Epidermal melanocyte (primary cell): ENCODE results near the gene MRTFA.

Experiments
- DNase-seq: peaks from one replicate; pipeline ENCODE4 v3.0.0; 2011; ENCODE audit warnings: low spot score; ENCODE audit not compliant: insufficient read length

Gene MRTFA

DNA sequence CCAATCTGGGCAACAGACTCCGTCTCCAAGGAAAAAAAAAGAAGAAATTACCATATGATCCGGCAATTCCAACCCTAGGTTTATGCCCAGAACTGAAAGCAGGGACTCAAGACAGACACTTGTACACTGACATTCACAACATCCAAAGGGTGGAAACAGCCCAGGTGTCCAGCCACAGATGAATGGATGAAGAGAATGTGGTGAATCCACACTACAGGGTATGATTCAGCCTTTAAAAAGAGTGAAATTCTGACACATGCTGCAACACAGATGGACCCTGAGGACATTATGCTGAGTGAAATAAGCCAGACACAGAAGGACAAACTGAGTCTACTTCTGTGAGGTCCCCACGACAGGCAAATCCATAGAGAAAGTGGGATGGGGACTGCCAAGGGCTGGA lies 222.2 kb downstream of the MRTFA start:
- no peak for DNase-seq

DNA sequence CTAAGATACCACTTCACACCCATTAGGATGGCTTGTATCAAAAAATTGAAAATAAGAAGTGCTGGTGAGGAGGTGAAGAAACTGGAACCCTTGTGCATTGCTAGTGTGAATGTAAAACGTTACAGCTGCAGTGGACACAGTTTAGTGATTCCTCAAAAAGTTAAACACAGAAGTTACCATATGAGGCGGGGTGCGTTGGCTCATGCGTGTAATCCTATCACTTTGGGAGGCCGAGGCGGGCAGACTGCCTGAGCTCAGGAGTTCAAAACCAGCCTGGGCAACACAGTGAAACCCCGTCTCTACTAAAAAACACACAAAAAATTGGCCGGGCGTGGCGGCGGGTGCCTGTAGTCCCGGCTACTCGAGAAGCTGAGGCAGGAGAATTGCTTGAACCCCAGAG lies 222.6 kb downstream of the MRTFA start:
- DNase-seq: no peak

DNA sequence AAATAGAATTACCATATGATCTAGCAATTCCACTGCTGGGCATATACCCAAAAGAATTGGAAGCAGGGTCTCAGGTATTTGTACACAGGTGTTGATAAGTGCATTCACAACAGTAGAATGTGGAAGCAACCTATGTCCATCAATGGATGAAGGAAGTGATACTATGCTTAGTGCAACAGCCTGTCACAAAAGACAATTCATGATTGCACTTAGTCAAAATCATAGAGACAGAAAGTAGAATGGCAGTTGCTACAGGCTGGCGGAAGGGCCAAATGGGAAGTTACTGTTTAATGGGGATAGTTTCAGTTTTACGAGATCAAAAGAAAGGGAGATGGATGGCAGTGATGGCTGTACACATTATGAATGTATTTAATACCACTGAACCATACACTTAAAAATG lies 224.1 kb downstream of the MRTFA start:
- no peak for DNase-seq

DNA sequence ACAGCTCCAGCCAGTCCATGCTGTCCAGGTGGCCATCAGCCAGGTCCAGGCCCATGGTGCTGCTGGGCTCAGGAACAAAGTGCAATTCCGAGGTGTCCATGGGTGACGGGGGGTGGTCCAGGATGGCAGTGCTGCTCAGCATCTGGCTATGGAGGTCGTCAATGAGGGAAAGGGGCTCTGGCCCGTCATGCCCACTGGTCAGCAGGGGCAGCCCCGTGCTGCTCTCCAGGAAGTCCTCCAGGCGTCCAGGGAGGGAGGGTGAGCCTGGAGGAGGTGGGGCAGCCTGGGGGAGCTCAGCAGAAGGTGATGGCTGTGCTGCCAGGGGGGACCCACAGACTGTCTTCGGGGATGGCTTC lies 225.0 kb downstream of the MRTFA start:
- DNase-seq: no peak

DNA sequence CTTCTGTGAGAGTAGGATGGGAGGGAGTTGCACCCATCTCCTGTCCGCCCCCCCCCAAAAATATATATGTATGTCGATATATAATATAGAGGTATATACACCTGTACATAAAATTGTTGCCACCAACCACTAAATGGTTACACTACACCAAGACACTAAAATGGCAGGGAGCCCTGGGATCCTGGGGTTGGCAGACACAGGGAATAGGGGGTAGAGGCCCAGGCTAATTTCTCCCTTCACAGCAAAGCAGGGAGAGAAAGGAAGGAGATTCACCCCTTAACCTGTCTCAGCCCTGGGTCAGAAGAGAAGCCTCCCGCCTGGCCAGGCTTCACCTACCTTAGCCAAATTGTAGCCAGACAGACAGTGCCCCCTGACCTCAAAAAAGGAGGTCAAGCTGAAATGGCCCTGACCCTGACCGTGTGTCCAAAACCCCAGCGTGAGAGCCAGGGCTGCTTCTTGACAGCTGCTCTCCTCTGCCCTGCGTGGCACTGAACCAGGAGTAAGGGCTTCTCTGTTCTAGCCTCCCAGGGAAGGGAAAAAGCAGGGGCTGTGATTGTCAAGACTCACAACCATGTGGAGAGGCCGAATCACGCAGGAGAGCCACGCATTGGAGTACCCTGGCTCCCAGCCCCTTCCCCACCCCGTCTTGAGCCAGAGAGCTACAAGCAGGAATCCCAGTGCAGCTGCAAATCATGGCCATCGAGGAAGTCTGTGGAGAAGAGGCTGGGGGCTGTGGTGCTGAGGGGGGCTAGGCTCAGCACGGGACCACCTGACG lies 225.6 kb downstream of the MRTFA start:
- no peak for DNase-seq

DNA sequence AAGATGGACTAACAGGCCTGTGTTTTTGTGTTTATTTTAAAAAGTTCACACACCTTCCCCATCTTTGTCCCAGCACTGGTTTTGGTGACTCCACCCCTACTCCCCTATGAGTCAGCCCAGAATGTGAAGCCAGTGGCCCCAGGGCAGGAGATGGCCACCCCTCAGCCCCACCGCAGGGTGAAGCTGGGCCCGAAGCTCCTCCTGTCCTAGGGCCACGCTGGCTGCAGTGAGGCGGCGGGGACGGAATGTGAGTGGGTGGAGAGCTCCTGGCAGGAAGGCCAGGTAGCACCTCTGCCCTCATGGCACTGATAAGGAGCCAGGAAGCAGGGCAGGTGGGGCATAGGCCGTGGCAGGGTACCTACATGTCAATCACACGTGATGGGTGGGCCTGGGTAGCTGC lies 226.2 kb downstream of the MRTFA start:
- DNase-seq: no peak

DNA sequence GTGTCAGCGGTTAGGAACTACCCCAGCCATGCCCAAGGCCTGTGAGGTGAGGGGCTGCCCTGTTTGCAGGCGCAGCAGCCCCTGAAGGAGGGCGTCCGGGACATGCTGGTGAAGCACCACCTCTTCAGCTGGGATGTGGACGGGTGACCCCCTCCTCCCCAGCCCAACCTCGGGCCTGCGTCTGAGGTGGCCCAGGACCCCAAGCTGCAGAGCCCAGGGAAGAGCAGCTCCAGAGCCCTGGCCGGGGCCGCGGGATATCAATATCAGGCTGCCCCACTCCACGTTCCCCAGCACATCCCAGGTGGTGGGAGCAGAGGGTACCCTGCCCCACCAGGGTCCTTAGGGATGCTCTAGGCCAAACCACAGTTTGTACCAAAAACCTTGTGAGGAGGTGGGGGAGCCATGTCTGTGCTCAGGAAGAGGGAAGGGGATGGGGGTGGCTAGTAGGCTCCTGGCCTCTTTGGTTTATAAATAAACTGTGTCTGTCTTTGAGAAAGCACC lies 226.9 kb downstream of the MRTFA start:
- no peak for DNase-seq

DNA sequence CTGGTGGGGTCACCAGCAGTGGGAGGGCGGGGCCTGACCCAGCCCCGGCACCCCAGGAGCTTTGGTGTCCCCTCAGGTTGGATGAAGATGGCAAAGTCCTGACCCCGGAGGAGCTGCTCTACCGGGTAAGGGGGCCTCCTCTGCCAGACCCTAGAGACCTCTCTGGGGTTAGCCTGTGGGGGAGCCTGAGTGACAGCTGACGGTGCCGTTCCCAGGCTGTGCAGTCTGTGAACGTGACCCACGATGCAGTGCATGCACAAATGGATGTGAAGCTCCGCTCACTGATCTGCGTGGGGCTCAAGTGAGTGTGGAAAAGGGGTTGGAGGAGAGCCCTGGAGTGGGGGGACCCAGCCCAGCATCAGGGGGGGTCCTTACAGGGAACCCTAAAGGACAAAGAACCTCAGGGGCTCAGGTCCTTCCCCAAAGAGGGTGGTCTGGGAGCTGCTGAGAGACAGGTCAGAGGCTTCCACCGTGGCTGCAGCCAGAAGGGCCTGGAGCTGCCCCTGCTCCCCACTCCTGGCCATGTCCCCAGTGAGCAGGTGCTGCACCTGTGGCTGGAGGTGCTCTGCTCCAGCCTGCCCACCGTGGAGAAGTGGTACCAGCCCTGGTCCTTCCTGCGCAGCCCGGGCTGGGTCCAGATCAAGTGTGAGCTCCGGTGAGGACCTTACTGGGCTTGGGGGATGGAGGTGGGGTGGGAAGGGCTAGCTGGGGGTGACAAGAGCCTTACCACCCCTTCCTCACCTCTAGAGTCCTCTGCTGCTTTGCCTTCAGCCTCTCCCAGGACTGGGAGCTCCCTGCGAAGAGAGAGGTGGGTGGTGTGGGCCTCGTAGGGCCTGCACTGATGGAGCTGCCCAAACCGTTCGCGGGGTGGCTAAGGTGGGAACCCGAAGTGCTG lies 227.6 kb downstream of the MRTFA start:
- no peak for DNase-seq

DNA sequence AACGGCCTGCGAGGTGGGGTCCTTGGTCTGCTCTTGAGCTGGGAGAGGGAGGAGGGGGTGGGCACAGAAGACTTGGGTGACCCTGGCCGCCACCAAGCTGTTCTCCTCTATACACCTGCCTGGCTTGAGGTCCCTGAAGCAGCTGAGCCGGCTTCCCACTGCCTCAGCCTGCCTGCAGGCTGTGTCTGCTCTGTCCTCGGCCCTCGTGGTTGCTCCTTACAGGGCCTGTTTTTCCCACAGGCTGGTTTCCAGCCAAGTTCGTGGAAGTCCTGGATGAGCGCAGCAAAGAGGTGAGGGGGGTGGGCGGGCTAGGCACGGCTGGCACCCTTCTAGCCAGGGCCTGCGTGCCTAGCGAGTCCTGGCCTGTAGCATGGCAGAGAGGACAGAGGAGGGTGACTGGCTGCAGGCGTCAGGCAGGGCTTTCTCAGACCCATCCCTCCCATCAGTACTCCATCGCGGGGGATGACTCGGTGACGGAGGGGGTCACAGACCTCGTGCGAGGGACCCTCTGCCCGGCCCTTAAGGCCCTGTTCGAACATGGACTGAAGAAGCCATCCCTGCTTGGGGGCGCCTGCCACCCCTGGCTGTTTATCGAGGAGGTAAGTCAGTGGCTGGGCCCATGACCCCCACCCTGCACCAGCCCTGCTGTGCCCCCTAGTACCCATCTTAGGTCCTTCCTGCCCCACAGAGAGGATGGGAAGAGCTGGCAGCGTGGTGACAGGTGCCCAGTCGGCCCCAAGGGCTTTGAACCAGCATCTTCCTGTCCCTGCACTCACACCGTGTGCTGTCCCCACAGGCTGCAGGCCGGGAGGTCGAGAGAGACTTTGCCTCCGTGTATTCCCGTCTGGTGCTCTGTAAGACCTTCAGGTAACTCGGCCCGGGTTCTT lies 228.4 kb downstream of the MRTFA start:
- no peak for DNase-seq

DNA sequence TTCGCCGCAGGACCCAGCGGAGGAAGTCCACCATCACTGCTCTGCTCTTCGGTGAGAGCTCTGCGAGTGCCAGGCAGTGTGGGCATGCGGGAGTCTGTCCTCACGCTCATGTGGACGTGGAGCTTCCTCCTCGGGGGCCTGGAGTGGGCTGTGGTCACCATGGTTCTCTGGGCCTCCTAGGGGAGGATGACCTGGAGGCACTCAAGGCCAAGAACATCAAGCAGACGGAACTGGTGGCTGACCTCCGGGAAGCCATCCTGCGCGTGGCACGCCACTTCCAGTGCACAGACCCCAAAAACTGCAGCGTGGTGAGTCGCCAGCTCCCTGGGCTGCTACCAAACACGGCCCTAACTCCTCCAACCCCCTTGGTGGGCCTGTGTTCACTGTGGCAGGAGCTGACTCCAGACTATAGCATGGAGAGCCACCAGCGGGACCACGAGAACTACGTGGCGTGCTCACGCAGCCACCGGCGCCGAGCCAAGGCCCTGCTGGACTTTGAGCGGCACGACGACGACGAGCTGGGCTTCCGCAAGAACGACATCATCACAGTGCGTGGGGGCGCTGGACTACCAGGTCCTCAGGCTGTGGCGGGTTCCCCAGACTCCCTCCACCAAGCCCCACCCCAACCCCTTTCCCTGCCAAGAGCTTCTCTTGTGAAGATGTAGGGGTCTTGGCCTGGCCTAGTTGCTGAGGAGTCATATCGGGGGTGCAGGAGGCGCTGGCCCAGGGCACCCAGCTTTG lies 229.3 kb downstream of the MRTFA start:
- no peak for DNase-seq

DNA sequence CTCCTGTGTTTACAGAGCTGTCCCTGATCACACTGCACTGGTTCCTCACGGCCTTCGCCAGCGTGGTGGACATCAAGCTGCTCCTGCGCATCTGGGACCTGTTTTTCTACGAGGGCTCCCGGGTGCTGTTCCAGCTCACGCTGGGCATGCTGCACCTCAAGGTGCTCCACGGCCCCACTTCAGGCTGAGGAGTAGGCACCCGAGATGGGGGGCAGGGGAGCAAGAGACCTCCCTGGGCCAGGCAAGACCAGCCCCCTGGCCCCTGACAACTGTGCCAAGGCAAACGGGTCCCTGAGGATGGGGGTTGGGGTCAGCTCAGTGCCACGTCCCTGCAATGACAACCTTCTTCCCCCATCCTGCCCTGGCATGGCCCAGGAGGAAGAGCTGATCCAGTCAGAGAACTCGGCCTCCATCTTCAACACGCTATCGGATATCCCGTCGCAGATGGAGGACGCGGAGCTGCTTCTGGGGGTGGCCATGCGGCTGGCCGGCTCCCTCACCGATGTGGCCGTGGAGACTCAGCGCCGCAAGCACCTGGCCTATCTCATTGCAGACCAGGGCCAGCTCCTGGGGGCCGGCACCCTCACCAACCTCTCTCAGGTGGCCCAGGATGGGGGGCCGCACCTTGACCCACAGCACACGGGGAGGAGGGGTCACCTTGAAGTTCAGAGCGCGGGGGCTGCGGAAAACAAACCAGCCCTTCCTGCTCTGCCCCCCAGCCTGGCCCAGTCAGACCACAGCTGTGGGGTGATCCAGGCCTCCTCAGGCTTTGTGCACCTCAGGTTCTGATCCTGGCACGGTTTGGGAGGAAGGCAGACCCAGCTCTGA lies 230.2 kb downstream of the MRTFA start:
- DNase-seq: no peak

DNA sequence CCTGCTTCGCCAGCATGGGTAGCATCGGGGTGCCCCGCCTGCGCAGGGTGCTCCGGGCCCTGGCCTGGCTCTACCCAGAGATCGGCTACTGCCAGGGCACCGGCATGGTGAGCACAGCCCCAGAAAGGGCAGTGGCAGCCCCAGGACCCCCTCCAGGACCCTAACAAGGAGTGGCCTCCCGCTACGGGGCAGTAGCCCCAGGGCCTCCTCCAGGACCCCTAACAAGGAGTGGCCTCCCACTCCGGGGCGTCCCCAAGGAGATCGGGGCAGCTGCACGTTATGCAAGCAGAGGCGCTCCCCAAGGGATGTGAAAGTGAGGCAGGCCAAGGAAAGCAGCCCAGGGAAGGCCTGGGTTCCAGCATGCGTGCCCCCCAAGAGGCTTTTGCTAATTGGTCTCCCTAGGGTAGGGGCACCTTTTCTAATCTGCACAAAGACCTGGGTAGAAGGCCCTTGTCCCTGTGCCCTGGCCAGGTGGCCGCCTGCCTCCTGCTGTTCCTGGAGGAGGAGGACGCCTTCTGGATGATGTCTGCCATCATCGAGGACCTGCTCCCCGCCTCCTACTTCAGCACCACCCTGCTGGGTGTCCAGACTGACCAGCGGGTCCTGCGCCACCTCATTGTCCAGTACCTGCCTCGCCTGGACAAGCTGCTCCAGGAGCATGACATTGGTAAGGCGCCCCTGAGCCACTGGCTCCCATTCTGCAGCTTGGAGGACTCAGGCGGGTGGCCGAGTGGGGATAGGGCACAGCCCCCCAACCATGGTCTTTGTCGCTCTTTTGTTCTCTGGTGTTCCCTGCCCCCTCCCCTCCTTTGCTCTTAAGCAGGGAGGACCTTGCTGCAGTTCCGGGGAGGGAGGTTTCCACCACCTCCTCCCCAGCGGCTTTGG lies 231.1 kb downstream of the MRTFA start:
- no peak for DNase-seq

DNA sequence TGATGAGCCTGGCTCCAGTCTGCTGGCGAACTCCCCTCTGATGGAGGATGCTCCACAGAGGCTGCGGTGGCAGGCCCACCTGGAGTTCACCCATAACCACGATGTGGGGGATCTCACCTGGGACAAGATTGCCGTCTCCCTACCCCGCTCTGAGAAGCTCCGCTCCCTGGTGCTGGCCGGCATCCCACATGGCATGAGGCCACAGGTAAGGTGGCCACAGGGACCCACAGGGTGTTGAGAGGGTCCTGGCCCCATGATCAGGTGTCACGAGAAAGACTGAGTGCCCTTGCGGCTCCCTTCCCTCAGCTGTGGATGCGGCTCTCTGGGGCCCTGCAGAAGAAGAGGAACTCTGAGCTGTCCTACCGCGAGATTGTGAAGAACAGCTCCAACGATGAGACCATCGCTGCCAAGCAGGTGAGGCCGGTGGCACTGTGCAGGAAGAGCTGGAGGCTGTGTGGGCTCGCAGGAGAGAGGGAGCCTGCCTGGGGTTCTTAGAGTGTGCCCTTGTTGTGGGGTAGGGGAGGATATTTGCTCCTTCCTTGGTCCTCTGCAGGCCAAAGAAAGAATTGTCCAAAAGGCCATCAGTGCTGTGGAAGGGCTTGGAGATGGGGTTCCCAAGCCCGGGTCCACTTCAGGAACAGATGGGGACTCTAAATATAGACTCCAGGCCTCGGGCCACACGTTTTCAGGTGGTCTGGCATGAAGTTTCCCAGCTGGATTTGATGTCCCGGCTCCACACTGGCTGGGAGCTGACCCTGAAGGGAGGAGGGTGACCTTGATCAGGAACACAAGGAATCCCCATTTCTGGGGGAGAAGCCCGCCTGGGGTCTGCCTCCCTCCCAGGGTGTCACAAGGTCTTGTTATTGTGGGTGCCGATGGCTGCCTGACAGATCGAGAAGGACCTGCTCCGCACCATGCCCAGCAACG lies 232.0 kb downstream of the MRTFA start:
- DNase-seq: no peak

DNA sequence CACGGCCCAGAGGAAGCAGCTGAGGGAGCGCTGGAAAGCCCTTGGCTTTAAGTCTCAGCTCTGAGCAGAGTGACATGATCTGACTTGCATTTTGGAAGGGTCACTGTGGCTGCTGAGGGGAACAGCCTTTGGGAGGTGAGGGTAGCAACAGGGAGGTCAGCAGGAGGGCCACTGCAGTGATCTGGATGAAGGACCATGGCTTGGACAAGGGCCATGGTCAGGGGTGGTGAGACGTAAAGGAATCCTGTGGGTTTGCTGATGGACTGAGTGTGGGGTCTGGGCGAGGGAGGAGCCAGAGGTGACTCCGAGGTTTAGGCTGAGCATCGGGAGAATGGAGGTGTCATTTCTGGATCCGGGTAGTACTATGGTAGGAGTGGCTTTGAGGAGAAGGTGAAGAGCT lies 232.9 kb downstream of the MRTFA start:
- DNase-seq: no peak

DNA sequence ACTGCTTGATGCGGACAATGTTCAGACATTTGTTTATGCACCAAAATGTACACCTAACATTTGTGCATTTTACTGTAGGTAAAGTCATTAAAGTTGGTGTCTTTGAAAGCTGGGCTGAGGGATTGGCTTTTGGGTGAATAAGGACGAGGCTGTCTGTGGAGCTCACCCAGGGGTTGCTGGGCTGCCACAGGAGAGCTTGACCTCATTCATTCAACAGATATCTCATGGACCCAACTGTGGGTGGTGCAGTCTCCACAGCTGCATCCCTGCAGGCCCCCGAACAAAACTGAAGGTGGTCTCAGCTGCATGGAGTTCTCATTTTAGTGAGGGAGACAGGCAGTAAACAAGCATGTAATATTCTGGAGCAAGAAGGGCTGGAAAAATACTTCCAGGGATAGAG lies 233.4 kb downstream of the MRTFA start:
- no peak for DNase-seq

DNA sequence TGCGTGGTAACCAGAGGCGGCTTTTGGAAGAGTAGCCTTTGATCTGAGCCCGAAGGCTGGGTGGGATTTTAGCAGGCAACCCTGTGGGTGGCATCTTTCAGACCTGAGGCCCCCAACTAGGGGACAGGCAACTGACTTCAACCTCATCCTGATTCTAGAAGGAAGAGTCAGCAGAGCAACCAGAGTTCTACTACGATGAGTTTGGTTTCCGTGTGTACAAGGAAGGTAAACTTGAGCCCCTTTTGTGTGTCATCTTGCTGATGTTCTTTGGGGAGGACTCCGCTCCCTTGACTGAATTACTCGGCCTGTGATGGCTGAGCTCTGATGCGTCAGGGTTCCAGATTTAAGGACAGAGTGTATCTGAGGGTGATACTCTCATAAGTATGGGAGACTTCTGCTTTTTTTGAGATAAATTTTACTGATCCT lies 234.5 kb downstream of the MRTFA start:
- no peak for DNase-seq

DNA sequence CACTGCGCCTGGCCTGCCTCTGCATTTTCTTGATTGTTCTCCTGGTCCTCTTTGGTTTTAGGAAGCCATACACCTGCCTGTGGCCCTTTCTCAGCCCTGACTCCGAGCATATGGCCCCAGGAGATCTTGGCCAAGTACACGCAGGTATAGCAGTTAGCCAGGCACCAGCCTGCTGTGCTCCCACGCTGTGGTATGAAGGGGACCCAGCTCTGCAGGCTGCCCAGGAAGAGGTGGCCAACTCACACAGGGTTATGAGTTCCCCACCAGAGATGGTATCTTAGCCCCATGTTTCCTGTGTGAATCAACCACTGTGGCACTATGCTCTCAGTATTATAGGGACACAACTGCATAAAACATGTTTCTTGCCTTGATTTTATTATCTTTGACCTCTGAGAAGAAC lies 235.0 kb downstream of the MRTFA start:
- no peak for DNase-seq

DNA sequence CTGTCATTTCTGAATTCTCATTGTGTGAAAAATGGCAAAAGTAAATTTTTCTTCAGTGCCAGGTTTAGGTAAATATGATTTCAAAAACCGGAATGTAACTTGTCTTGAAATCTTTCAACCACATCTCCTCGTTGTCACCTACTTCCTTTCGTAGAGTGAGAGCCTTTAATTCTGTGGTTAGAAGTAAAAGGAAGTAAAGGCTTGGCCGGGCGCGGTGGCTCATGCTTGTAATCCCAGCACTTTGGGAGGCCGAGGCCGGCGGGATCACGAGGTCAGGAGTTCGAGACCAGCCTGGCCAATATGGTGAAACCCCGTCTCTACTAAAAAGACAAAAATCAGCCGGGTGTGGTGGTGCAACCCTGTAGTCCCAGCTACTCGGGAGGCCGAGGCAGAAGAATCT lies 236.4 kb downstream of the MRTFA start:
- no peak for DNase-seq
